Glutamatergic neuron (in vitro differentiated cells): ENCODE data around the gene DYRK3. TPM values are rescaled to one million over a fixed set of nuclear protein-coding genes. Genes with fewer than 3 reads are reported as not detected.

Experiments
- DNase-seq: peaks from one replicate; pipeline ENCODE4 v3.0.0; 2022
- H3K27ac Mint-ChIP-seq: one replicate; pipeline ENCODE4 v1.8.0; 2020; ENCODE audit warnings: mild to moderate bottlenecking, mixed read lengths, inconsistent platforms; ENCODE audit not compliant: unreplicated experiment
- H3K27me3 Mint-ChIP-seq: one replicate; pipeline ENCODE4 v1.8.0; 2020; ENCODE audit warnings: mild to moderate bottlenecking, moderate library complexity, mixed read lengths, inconsistent platforms; ENCODE audit not compliant: unreplicated experiment
- H3K36me3 Mint-ChIP-seq: one replicate; pipeline ENCODE4 v1.8.0; 2020; ENCODE audit warnings: mild to moderate bottlenecking, mixed read lengths, inconsistent platforms; ENCODE audit not compliant: unreplicated experiment
- H3K4me1 Mint-ChIP-seq: one replicate; pipeline ENCODE4 v1.8.0; 2020; ENCODE audit warnings: mild to moderate bottlenecking, low read depth, mixed read lengths, inconsistent platforms; ENCODE audit not compliant: unreplicated experiment
- H3K4me3 Mint-ChIP-seq: one replicate; pipeline ENCODE4 v1.8.0; 2020; ENCODE audit warnings: mild to moderate bottlenecking, mixed read lengths, inconsistent platforms; ENCODE audit not compliant: unreplicated experiment
- H3K9me3 Mint-ChIP-seq: one replicate; pipeline ENCODE4 v1.8.0; 2020; ENCODE audit warnings: mild to moderate bottlenecking, moderate library complexity, mixed read lengths, inconsistent platforms; ENCODE audit not compliant: unreplicated experiment
- CTCF ChIP-seq: fragments of 200-600 bp; sonication (generic); IDR thresholded peaks from one replicate; pipeline ENCODE4 v1.5.0; 2021; ENCODE audit not compliant: partially characterized antibody, unreplicated experiment
- total RNA-seq: library from RNA; stranded (reverse); fragmentation: NEBNext Ultra II Directional; extraction: Animal tissue kit (Norgen Biotek cat#: 25700); gene quantifications from one replicate; pipeline ENCODE4 v1.2.1, GENCODE V29; 2021; ENCODE audit not compliant: unreplicated experiment

DYRK3 gene
- total RNA-seq, 1 donor from 2014 or later, result 1.3 TPM

GRCh38 chr1:206658981-206659273 lies 23.6 kb downstream of the DYRK3 start:
- H3K36me3 Mint-ChIP-seq, result no peaks in the 10 kb centered on the region
- H3K27ac Mint-ChIP-seq, result no peak overlapping the region
- H3K9me3 Mint-ChIP-seq, result peaks cover 5% of the 10 kb centered on the region
- no peak overlapping the region for H3K4me3 Mint-ChIP-seq
- DNase-seq, result no peak
- peaks cover 6% of the 10 kb centered on the region for H3K27me3 Mint-ChIP-seq
- no peak for TF ChIP-seq CTCF
- peaks cover 5% of the 10 kb centered on the region for H3K4me1 Mint-ChIP-seq

GRCh38 chr1:206660136-206660535 lies 24.8 kb downstream of the DYRK3 start:
- Mint-ChIP-seq H3K9me3 (peaks cover 5% of the 10 kb centered on the region), H3K36me3 (no peaks in the 10 kb centered on the region), H3K4me1 (peaks cover 8% of the 10 kb centered on the region), H3K27ac (no peak overlapping the region), H3K4me3 (no peak overlapping the region), H3K27me3 (peaks cover 6% of the 10 kb centered on the region)
- no peak for DNase-seq
- no peak for TF ChIP-seq CTCF

- Mint-ChIP-seq H3K36me3 (no peaks in the 10 kb centered on the region), H3K4me1 (peaks cover 9% of the 10 kb centered on the region), H3K4me3 (no peak overlapping the region), H3K27ac (no peak overlapping the region), H3K27me3 (peaks cover 6% of the 10 kb centered on the region), H3K9me3 (peaks cover 5% of the 10 kb centered on the region)
- no peak for DNase-seq
- TF ChIP-seq CTCF, result no peak
These were observed 26.0 kb downstream of the DYRK3 start for GRCh38 chr1:206661161-206661820.

- no peak for DNase-seq
- Mint-ChIP-seq H3K36me3 (no peaks in the 10 kb centered on the region), H3K4me3 (peak overlapping the region; percentile 6), H3K9me3 (peaks cover 5% of the 10 kb centered on the region), H3K4me1 (peaks cover 9% of the 10 kb centered on the region), H3K27ac (no peak overlapping the region), H3K27me3 (peaks cover 1% of the 10 kb centered on the region)
- no peak for TF ChIP-seq CTCF
These were observed 27.2 kb downstream of the DYRK3 start for GRCh38 chr1:206662396-206663092.

- no peak for DNase-seq
- Mint-ChIP-seq H3K27ac (peak overlapping the region; percentile 39), H3K36me3 (no peaks in the 10 kb centered on the region), H3K4me1 (peaks cover 9% of the 10 kb centered on the region), H3K4me3 (peak overlapping the region; percentile 6), H3K9me3 (peaks cover 5% of the 10 kb centered on the region), H3K27me3 (peaks cover 1% of the 10 kb centered on the region)
- TF ChIP-seq CTCF, result no peak
These were observed 28.0 kb downstream of the DYRK3 start for GRCh38 chr1:206663362-206663761.
